HG02678 (cell line): Measurements from ENCODE around the gene DOK7.

Source experiments
- ATAC-seq: cut with Tn5 transposase; IDR thresholded peaks from one replicate; pipeline ENCODE4 v1.9.1; 2021; ENCODE audit warnings: mild to moderate bottlenecking, moderate library complexity; ENCODE audit not compliant: unreplicated experiment

DOK7 gene

DNA sequence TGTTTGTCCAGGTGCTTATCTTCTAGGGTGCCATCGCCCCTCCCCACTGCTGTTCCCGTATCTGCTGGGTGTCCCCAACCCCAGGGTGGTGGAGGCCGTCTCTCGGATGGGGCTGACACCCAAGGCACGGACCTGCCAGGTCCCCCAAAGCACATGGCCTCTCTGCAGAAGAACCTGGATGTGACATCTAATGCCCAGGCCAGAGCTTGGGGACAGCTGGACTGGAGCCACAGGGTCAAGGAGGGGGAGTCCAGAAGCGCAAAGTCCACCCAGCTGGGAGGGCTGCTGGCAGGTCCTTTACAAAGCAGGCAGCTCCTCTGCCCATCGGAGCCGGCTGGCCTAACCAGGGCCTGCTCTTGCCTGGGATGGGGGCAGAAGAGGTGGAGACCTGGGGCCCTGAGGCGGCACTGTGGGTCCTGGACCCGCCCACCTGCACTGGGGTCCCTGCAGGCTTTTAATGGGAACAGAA lies 751 bp upstream of the DOK7 start:
- ATAC-seq = no peak

DNA sequence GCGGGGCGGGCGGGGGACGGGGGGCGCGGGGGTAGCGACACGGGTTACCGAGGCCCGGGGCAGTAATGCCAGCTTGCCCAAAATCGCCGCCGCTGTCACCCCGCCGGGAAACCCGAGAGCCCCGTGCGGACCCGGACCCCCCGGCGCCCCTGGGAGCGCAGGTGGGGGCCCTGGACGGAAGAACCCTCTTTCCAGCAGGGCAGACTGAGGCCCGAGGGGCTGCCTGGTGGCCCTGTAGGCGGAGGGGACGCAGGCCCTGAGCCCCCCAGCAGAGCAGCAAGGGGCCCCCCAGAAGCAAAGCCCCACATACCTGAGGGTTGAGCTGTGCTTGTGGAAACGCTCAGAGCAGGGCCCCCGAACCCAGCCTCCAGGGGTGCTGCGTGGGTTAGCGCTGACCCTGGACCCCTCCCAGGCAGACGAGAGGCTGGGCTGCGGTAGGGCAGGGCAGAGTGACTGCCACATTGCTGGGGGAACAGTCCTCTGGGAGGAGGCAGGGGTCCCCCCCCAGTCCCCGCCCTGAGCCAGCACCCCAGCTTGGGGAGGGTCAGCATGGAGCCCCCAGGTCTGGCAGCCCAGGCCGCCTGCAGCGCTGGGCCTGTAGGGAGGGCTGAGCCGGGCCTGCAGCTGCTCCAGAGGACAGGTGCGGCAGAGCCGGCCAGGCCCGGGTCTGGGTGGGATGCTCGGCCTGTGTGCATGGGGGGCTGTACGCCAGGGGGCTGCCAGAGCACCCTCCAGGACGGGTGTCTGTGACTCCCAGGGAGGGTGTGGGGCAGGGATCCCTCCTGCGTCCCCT lies 646 bp downstream of the DOK7 start:
- ATAC-seq = no peak

DNA sequence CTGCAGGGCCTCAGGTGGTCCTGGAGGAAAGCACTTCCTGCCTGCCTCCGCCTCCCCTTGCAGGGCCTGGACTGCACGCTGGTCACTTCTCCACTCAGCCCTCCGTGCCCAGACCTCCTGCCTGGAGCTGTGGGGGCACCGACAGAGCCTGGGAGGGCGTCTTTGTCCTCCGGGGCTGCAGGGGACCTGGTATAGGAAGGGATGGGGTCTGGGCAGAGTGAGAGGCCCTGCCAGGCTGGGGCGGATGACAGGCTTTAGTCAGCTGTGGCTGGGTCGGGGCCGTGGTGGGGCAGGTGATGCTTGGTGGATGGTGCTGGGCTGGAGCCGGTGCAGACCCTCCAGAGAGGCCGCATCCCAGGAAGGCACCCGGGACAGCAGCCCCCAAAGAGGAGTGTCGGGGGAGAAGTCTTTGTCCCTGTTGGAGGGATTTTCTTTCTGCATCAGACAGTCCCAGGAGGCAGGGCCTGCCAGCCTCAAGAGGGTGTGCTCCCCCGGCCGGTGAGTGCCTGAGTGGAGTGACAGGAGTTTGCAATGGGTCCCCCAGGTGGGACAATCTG lies 1.3 kb downstream of the DOK7 start:
- no peak for ATAC-seq

DNA sequence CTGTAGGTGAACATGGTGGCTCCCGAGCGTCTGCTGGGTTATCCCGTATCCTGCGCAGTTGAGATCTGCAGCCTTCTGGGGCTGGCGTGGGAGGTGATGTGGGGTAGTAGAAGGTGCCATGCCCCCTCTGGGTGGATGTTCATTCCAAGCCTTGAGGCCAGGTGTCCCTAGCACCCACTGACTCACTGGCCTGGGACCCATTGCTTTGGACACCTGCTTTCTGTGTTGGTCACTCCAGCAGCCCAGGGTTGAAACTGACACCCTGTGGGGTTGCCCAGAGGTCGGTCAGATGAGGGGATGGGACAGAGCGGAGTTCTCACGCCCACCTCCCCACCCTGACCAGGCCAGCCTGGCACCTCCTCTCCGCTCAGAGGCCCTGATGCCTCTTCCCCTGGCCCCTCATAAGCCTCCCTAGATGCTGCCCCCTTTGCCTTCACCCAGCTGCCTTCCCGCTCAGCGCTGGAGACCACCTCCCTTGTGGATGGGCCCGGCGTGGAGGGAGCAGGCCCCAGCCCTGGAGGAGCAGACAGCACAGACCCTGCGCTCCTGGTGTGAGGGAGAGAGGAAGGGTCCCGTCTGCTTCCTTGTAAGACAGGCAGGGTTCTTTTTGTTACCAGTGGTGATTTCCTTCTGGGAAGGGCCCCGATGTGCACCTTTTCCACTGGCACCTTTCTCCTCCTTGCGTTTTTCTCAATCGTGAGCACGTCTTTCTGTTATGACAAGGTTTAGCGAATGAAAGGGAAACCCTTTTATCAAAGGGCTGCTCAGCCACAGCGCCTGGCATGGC lies 2.0 kb downstream of the DOK7 start:
- no peak for ATAC-seq

- no peak for ATAC-seq
Observed at GRCh38 chr4:3465698-3466671, 2.9 kb downstream of the DOK7 start.

DNA sequence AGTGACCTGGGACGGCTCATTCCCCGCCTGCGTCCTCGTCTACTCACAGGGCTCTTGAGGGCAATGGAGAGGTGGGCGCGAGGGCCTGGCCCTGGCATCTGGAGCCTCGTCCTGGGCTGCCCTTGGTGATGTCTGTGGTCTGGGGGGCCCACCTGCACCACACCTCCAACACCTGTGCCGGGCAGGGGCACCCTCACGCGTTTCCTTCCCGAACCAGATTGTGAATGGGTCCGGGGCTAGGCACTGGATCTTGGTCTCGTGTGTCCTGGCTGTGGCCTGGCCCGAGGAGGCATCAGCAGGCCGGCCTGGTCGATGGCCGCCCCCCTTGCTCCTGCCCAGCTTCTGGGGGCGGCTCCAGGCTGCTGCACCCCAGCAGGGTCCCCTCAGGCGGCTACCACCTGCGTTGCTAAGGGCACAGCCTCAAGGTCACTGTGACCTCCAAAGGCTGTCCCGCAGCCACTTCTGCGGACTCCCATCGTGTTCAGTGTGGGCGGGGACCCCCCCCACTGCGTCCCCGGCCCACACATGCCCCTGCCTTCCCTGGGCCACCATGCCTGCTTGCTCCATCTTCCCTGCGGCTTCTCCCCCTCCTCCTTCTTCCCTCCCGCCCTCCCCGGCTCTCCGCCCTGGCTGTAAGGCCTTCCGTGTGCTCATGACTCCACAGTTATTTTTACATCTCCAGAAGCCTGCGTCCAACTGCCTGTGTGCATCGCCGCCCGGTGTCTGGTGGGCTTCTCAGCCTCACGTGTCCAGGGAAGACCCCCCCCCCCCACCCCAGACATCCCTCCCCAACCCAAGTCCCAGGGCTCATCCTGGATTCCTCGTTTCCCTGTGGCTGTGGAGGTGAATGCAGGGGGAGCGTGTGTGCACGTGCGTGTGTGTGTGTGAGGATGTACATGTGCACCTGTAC lies 3.8 kb downstream of the DOK7 start:
- ATAC-seq = no peak

DNA sequence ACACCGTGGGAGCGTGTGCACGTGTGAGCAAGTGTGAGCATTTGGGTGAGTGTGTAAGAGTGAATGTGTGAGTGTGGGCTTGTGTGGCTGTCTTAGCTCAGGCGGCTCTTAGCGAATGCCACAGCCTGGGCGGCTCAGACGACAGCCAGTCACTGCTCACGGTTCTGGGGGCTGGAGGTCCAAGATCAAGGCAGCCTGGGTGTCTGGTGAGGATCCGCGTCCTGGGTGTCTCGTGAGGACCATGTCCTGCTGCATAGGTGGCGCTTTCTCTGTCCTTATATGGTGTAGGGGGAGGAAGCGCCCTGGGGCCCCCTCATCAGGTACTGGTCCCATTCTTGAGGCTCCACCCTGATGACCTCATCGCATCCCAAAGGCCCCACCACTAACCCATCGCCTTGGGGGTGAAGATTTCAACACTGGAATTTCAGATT lies 4.5 kb downstream of the DOK7 start:
- ATAC-seq = no peak

GRCh38 chr4:3468154-3468553 lies 5.0 kb downstream of the DOK7 start:
- no peak for ATAC-seq

GRCh38 chr4:3468804-3469203 lies 5.7 kb downstream of the DOK7 start:
- ATAC-seq = no peak

DNA sequence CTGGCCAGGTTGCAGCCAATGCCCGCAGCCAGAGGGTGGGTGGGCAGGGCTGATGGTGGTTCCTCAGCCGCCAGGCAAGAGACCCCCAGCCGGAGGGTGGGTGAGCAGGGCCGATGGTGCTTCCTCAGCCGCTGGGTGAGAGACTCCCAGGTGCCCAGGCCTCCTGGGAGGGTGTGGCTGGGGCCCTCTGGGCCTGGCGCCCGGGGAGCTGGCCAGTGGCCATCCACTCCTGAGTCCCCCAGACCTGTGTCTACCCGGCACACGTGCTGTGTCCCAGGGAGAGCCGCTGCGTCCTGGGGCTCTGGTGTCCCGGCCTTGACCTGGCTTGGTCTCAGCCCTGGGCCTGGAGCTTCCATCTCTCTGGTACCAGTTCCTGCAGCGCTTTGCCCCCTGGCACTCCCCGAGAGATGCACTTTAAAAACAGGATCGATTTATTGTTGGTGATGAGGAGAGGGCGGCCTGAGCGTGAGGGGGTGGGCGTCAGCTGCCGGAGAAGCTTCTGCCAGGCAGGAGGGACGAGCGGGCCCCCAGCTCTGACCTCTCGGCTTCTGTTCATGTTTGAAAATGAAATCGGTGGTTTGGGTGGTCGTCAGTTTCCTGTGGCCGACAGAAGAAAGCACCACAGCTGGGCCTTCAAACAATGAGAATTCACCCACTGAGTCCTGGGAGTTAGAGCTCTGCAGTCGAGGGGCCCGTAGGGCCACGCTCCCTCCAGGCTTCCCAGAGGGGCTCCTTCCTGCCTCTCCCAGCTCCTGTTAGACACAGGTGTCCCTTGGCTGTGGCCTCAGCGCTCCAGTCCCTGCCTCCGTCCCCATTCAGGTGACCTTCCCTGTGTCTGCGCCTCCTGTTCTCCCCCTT lies 6.5 kb downstream of the DOK7 start:
- no peak for ATAC-seq

DNA sequence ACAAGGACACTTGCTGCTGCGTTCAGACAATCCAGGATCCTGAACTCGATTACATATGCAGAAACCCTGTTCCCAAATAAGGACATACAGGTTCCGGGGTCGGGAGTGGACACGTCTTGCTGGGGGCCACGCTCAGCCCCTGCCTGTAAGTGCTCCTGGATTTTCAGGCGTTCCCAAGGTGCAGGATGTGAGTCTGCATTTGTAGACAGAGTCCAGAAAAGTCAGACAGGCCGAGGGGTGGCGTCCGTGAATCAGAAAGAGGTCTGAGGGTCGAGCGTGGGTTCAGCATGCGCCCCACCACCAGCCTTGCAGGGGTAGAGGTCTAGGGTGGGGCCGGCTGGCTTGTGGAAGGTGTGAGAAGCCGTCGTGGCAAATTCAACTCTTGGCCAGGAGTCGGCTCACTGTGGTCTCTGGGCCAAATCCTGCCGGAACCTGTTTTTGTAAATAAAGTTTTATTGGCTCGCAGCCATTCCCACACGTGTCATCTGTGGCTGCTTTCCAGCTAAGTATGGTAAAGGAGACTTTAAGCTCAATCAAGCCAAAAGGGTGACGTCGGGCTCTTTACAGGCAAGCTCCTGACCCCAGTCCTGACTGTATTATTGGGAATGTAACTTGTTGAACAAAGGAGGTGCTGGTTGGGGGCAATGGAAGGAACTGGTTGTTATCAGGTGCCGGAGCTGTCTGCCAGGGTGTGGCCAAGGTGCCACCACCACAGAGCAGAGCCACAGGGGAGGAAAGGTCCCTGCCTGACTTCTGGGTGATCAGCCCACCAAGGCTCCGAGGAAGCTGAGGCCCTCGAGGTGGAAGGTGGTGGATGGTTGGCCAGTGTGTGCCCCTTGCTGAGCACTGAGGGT lies 7.4 kb downstream of the DOK7 start:
- ATAC-seq = no peak

DNA sequence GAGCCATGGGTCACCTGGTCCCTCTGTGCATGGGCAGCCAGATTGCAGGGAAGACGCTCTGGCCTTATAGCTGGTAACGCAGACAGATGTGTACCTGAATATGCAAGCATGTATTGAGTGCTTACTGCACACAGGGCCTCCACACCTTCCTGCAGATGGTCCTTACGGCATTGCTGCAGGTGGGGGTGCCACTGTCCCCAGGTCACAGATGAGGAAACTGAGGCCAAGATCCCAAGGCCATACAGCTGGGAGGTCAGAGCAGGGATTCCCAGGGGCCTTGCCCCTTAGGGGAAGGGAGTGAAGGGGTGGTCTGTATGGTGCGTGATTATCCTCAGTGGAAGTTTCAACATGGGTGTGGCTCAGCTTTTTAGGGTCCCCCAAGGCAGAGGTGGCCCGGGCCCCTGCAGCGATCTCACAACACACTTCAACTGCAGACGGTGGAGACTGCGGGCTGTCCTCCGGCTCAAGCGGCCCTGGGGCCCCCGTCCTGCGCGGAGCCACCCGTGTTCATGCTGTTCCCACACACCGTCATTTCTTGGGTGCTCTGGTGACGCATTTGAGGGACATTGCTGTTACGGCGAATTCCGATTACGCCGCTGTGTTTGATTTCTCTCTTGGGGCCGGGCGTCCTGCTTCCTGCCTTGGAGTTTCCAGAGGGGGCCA lies 8.1 kb downstream of the DOK7 start:
- ATAC-seq = no peak

DNA sequence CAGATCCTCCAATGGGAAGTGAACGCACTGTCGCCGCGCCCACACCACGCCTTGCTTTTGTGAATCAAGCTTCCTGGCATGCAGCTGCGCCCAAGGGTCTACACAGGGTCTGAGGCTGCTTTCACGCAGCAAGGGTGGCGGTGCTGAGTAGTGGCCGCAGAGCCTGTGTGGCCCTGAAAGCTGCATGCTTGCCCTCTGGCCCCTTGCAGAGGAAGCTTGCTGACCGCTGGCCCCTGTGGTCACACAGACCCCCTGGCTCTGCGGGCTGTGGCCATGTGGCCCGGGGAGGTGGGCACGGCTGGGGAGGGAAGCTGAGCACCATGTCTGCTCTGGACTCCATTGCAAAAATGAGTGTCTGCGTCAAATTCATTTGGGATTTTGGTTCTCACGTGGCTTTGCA lies 8.8 kb downstream of the DOK7 start:
- ATAC-seq = no peak

DNA sequence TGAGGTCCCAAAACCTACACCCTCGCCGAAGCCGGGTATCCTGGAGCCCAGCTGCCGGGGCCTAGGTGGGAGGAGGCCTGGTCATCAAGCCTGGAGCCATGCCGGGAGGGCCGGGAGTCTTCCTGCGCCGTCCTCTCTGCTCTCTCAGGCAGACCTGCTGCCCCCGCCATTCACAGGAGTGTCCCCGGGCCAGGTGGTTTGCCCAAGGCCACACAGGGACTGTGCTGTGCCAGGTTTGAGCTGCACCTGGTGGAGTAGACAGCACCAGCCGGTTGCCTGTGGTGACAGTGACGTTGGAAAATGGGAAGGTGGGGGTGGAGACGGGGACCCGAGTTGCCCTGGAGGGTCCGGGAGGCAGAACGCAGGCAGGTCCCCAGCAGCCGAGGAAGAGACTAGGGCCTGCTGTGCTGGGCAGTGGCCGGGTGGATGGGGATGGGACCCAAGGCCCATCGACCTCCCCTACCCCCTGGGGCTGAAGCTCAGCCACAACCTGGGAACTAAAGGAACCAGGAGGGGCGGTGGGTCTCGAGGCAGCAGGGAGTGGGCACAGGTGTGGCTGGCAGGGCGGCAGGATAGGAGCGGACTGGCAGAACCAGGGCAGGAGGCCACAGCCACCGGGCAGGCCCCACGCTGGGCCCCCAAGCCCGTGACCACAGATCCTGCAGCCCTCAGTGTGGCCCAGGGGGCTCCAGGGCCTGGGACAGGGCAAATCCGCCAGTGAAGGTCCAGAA lies 9.5 kb downstream of the DOK7 start:
- no peak for ATAC-seq

DNA sequence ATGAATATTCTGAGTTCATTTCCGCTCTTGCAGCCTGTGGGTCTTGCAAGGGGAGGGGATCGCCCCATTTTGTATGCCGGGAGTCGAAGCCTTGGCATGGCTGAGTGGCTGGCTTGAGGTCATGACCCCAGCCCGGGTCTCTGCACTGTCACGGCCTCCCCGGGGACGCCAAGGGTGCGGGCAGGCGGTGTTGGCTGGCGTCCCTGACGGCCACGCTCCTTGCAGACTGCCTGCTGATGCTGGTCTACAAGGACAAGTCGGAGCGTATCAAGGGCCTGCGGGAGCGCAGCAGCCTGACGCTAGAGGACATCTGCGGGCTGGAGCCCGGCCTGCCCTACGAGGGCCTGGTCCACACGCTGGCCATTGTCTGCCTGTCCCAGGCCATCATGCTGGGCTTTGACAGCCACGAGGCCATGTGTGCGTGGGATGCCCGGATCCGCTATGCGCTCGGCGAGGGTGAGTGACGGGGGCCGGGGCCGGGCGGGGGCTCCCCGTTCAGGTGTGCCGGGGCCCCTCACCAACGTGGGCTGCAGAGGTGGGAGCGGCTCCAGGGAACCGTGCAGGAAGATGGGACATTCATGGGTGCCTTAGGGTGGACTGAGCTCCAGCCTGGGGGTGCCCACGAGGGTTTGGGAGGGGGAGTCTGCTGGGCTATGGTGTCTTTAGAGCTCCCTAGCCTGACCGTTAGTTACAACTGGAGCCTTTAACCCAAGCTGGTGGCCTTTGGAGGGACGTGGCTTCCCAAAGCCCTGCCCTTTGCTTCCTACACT lies 10.3 kb downstream of the DOK7 start:
- ATAC-seq = no peak
